Measurements from ENCODE around the gene TTC23.
"Not testable (repeated sequence)": the region's sequence is repeated elsewhere in the genome, so short reads cannot be mapped to it uniquely, and the experiment has no call there.

Gene TTC23

GRCh38 chr15:99121691-99122410 is 127.5 kb downstream of the TTC23 start:
- no peak for DNase-seq (ENCODE audit: low read depth in 2 of 2)

GRCh38 chr15:99121207-99121606 is 128.2 kb downstream of the TTC23 start:
- no peak for DNase-seq (ENCODE audit: low read depth in 2 of 2)

GRCh38 chr15:99120050-99120777 is 129.2 kb downstream of the TTC23 start:
- no peak for DNase-seq (ENCODE audit: low read depth in 2 of 2)

GRCh38 chr15:99118801-99119546 is 130.4 kb downstream of the TTC23 start:
- no peak for DNase-seq (ENCODE audit: low read depth in 2 of 2)

GRCh38 chr15:99118258-99118632 is 131.1 kb downstream of the TTC23 start:
- DNase-seq (ENCODE audit: low read depth in 2 of 2) = no peak

GRCh38 chr15:99117563-99118257 is 131.7 kb downstream of the TTC23 start:
- DNase-seq (ENCODE audit: low read depth in 2 of 2) = no peak

GRCh38 chr15:99117111-99117510 is 132.3 kb downstream of the TTC23 start:
- DNase-seq (ENCODE audit: low read depth in 2 of 2) = no peak

GRCh38 chr15:99115300-99116215 is 133.8 kb downstream of the TTC23 start:
- no peak for DNase-seq (ENCODE audit: low read depth in 2 of 2)

- no peak for DNase-seq (ENCODE audit: low read depth in 2 of 2)
These were observed 134.7 kb downstream of the TTC23 start for GRCh38 chr15:99114511-99115299.

GRCh38 chr15:99113547-99114271 is 135.7 kb downstream of the TTC23 start:
- DNase-seq (ENCODE audit: low read depth in 2 of 2) = no peak

GRCh38 chr15:99111641-99112040 is 137.7 kb downstream of the TTC23 start:
- not testable (repeated sequence) for DNase-seq (ENCODE audit: low read depth in 2 of 2)

- no peak for DNase-seq (ENCODE audit: low read depth in 2 of 2)
These were observed 138.6 kb downstream of the TTC23 start for GRCh38 chr15:99110581-99111320.

- no peak for DNase-seq (ENCODE audit: low read depth in 2 of 2)
These were observed 139.3 kb downstream of the TTC23 start for GRCh38 chr15:99110093-99110492.

GRCh38 chr15:99109555-99110021 is 139.8 kb downstream of the TTC23 start:
- DNase-seq (ENCODE audit: low read depth in 2 of 2) = no peak

GRCh38 chr15:99108993-99109392 is 140.4 kb downstream of the TTC23 start:
- DNase-seq (ENCODE audit: low read depth in 2 of 2) = no peak

- no peak for DNase-seq (ENCODE audit: low read depth in 2 of 2)
These were observed 142.8 kb downstream of the TTC23 start for GRCh38 chr15:99106417-99107220.

- DNase-seq (ENCODE audit: low read depth in 2 of 2) = no peak
These were observed 143.7 kb downstream of the TTC23 start for GRCh38 chr15:99105514-99106341.
